ENCODE measurements around the gene BCAR3.

The BCAR3 gene

GRCh38 chr1:93672069-93672468 lies 9.6 kb downstream of the BCAR3 start:
- no peaks in the 10 kb centered on the region for H3K27me3 ChIP-seq (ENCODE audit: control insufficient read depth, insufficient read depth, low read length)
- peaks cover under 1% of the 10 kb centered on the region for H3K4me1 ChIP-seq (ENCODE audit: control insufficient read depth, insufficient read depth, low read length)
- no peak overlapping the region for H3K9ac ChIP-seq (ENCODE audit: low read depth, low read length)
- no peaks in the 10 kb centered on the region for H3K9me3 ChIP-seq (ENCODE audit: control insufficient read depth, insufficient read depth, low read length)
- H3K4me3 ChIP-seq (ENCODE audit: low read depth, low read length): no peak overlapping the region
- H3K36me3 ChIP-seq (ENCODE audit: control insufficient read depth, insufficient read depth, low read length): no peaks in the 10 kb centered on the region

DNA sequence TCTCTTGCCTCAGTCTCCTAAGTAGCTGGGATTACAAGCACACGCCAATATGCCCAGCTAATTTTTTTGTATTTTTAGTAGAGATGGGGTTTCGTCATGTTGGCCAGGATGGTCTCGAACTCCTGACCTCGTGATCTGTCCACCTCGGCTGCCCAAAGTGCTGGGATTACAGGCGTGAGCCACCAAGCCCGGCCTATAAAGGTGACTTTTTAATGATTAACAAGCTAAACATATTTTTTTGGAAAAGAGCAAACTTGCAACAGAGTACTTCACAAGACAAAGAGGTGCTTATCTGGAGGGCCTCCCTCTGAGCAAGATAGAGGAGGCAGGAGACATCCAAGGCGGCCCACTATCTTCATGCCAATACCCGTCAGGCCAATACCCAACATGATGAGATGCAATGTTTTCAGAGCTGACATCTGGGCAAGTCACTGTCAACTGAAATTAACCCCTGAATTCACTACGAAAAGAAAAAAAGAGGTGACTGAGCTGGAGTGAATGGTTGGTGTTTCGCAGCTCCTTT lies 10.5 kb downstream of the BCAR3 start:
- Histone ChIP-seq H3K4me1 (ENCODE audit: control insufficient read depth, insufficient read depth, low read length) (peaks cover 9% of the 10 kb centered on the region), H3K27me3 (ENCODE audit: control insufficient read depth, insufficient read depth, low read length) (no peaks in the 10 kb centered on the region), H3K36me3 (ENCODE audit: control insufficient read depth, insufficient read depth, low read length) (no peaks in the 10 kb centered on the region), H3K9ac (ENCODE audit: low read depth, low read length) (no peak overlapping the region), H3K9me3 (ENCODE audit: control insufficient read depth, insufficient read depth, low read length) (no peaks in the 10 kb centered on the region), H3K4me3 (ENCODE audit: low read depth, low read length) (no peak overlapping the region)

DNA sequence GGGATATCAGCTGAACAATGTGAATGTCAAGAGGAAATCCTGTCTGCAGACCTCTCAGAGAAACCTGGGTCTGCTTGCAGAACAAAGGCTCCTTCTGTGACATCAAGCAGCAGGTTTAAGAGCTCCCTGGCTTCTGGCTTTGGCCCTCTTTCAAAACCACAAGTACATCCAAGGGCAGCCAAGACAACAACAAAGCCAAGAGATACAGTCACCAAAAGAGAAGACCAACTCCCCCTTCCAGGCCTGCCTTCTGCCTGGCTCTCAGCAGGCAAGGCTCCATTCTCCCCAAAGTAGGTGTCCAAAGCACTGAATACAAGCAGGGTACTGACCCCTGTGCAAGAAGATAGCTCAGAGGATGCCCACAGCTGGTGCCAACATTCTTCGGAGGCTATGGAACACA lies 11.5 kb downstream of the BCAR3 start:
- Histone ChIP-seq H3K36me3 (ENCODE audit: control insufficient read depth, insufficient read depth, low read length) (no peaks in the 10 kb centered on the region), H3K4me1 (ENCODE audit: control insufficient read depth, insufficient read depth, low read length) (peaks cover 9% of the 10 kb centered on the region), H3K4me3 (ENCODE audit: low read depth, low read length) (no peak overlapping the region), H3K9ac (ENCODE audit: low read depth, low read length) (no peak overlapping the region), H3K27me3 (ENCODE audit: control insufficient read depth, insufficient read depth, low read length) (no peaks in the 10 kb centered on the region), H3K9me3 (ENCODE audit: control insufficient read depth, insufficient read depth, low read length) (no peaks in the 10 kb centered on the region)

- Histone ChIP-seq H3K36me3 (ENCODE audit: control insufficient read depth, insufficient read depth, low read length) (no peaks in the 10 kb centered on the region), H3K4me3 (ENCODE audit: low read depth, low read length) (no peak overlapping the region), H3K9ac (ENCODE audit: low read depth, low read length) (no peak overlapping the region), H3K9me3 (ENCODE audit: control insufficient read depth, insufficient read depth, low read length) (no peaks in the 10 kb centered on the region), H3K27me3 (ENCODE audit: control insufficient read depth, insufficient read depth, low read length) (no peaks in the 10 kb centered on the region), H3K4me1 (ENCODE audit: control insufficient read depth, insufficient read depth, low read length) (peaks cover 16% of the 10 kb centered on the region)
These were observed 12.3 kb downstream of the BCAR3 start for GRCh38 chr1:93669369-93669768.

DNA sequence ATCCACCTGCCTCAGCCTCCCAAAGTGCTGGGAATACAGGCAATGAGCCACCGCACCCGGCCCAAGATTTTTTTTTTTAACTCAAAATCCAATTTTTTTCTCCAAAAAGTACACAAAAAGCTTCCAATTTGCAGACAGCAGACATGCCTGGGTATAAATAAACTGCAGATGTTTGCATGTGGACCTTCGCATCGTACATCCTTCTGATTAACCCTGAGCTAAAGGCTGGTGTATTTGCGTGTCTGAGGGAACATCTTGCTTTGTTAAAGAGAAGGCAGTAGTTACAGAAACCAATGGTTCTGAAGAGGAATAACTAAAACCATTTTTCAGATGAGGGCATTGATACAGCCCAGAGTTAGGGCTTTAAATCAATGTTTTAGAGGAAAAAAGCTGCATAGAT lies 12.7 kb downstream of the BCAR3 start:
- Histone ChIP-seq H3K9me3 (ENCODE audit: control insufficient read depth, insufficient read depth, low read length) (no peaks in the 10 kb centered on the region), H3K4me3 (ENCODE audit: low read depth, low read length) (no peak overlapping the region), H3K27me3 (ENCODE audit: control insufficient read depth, insufficient read depth, low read length) (no peaks in the 10 kb centered on the region), H3K36me3 (ENCODE audit: control insufficient read depth, insufficient read depth, low read length) (no peaks in the 10 kb centered on the region), H3K9ac (ENCODE audit: low read depth, low read length) (no peak overlapping the region), H3K4me1 (ENCODE audit: control insufficient read depth, insufficient read depth, low read length) (peaks cover 16% of the 10 kb centered on the region)

DNA sequence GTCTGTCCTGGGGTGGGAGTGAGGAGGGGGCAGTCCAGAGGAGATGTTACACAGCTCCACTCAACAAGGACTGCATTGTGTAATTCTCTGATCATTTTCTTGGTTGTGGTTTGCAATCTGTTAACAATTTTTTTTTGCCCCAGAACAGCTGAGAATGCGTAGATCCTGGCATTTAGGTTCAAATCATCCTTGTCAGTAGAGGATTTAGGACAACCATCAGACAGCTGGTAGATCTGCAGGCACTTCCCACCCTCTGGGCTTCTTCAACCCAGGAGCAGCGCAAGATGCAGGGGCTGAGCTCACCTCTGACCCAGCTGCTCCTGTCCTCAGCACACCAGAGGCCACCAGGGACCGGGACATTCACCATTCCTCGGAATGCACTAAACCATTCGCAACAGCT lies 13.5 kb downstream of the BCAR3 start:
- Histone ChIP-seq H3K36me3 (ENCODE audit: control insufficient read depth, insufficient read depth, low read length) (no peaks in the 10 kb centered on the region), H3K9me3 (ENCODE audit: control insufficient read depth, insufficient read depth, low read length) (no peaks in the 10 kb centered on the region), H3K9ac (ENCODE audit: low read depth, low read length) (no peak overlapping the region), H3K27me3 (ENCODE audit: control insufficient read depth, insufficient read depth, low read length) (no peaks in the 10 kb centered on the region), H3K4me1 (ENCODE audit: control insufficient read depth, insufficient read depth, low read length) (peaks cover 19% of the 10 kb centered on the region), H3K4me3 (ENCODE audit: low read depth, low read length) (no peak overlapping the region)

GRCh38 chr1:93667642-93668041 lies 14.0 kb downstream of the BCAR3 start:
- no peaks in the 10 kb centered on the region for H3K9me3 ChIP-seq (ENCODE audit: control insufficient read depth, insufficient read depth, low read length)
- peaks cover 19% of the 10 kb centered on the region for H3K4me1 ChIP-seq (ENCODE audit: control insufficient read depth, insufficient read depth, low read length)
- peaks cover under 1% of the 10 kb centered on the region for H3K36me3 ChIP-seq (ENCODE audit: control insufficient read depth, insufficient read depth, low read length)
- no peaks in the 10 kb centered on the region for H3K27me3 ChIP-seq (ENCODE audit: control insufficient read depth, insufficient read depth, low read length)
- H3K4me3 ChIP-seq (ENCODE audit: low read depth, low read length): no peak overlapping the region
- H3K9ac ChIP-seq (ENCODE audit: low read depth, low read length): no peak overlapping the region

GRCh38 chr1:93666613-93667384 lies 14.8 kb downstream of the BCAR3 start:
- H3K27me3 ChIP-seq (ENCODE audit: control insufficient read depth, insufficient read depth, low read length): no peaks in the 10 kb centered on the region
- H3K36me3 ChIP-seq (ENCODE audit: control insufficient read depth, insufficient read depth, low read length): peaks cover 3% of the 10 kb centered on the region
- no peaks in the 10 kb centered on the region for H3K9me3 ChIP-seq (ENCODE audit: control insufficient read depth, insufficient read depth, low read length)
- H3K4me1 ChIP-seq (ENCODE audit: control insufficient read depth, insufficient read depth, low read length): peaks cover 23% of the 10 kb centered on the region
- no peak overlapping the region for H3K9ac ChIP-seq (ENCODE audit: low read depth, low read length)
- H3K4me3 ChIP-seq (ENCODE audit: low read depth, low read length): peak overlapping the region; percentile 4

- Histone ChIP-seq H3K4me3 (ENCODE audit: low read depth, low read length) (no peak overlapping the region), H3K9me3 (ENCODE audit: control insufficient read depth, insufficient read depth, low read length) (no peaks in the 10 kb centered on the region), H3K4me1 (ENCODE audit: control insufficient read depth, insufficient read depth, low read length) (peaks cover 23% of the 10 kb centered on the region), H3K9ac (ENCODE audit: low read depth, low read length) (no peak overlapping the region), H3K27me3 (ENCODE audit: control insufficient read depth, insufficient read depth, low read length) (no peaks in the 10 kb centered on the region), H3K36me3 (ENCODE audit: control insufficient read depth, insufficient read depth, low read length) (peaks cover 3% of the 10 kb centered on the region)
These were observed 16.6 kb downstream of the BCAR3 start for GRCh38 chr1:93665015-93665414.

GRCh38 chr1:93663208-93663614 lies 18.4 kb downstream of the BCAR3 start:
- H3K9ac ChIP-seq (ENCODE audit: low read depth, low read length): no peak overlapping the region
- peaks cover 23% of the 10 kb centered on the region for H3K4me1 ChIP-seq (ENCODE audit: control insufficient read depth, insufficient read depth, low read length)
- no peaks in the 10 kb centered on the region for H3K9me3 ChIP-seq (ENCODE audit: control insufficient read depth, insufficient read depth, low read length)
- no peak overlapping the region for H3K4me3 ChIP-seq (ENCODE audit: low read depth, low read length)
- no peaks in the 10 kb centered on the region for H3K27me3 ChIP-seq (ENCODE audit: control insufficient read depth, insufficient read depth, low read length)
- H3K36me3 ChIP-seq (ENCODE audit: control insufficient read depth, insufficient read depth, low read length): peaks cover 3% of the 10 kb centered on the region

DNA sequence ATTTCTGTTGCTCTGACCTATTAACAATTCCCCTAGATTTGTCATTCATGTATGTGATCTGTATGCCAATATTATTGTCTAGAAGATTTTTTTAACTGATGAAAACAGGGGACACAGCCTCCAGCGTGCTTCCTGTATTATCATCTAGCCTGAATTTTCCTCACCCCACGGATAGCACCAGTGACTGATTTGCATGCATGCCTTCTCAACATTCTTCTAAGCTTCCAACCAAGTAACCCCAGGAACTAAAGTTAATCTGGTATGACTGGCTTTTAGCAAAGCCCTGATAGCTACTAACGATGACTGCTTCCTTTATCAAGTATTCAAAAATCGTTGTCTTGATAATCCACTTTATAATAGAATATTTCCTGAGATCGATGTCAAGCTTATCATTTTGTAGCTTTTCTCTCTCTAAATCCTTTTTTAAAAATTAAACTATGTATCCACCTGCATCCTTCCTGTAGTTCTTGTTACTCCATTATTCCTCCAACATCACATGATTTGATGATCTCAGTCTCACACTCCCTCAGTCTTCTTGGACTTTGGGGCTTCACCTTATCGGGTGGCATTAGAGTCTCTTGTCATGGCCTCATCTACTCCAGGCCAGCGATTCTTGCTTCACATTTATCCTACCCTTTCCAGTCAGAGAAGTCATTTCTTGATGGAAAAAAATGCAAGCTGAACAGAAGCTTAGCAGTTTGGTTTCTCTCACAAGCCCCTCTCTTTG lies 19.0 kb downstream of the BCAR3 start:
- no peak overlapping the region for H3K4me3 ChIP-seq (ENCODE audit: low read depth, low read length)
- H3K4me1 ChIP-seq (ENCODE audit: control insufficient read depth, insufficient read depth, low read length): peaks cover 23% of the 10 kb centered on the region
- H3K9ac ChIP-seq (ENCODE audit: low read depth, low read length): no peak overlapping the region
- no peaks in the 10 kb centered on the region for H3K9me3 ChIP-seq (ENCODE audit: control insufficient read depth, insufficient read depth, low read length)
- peaks cover 3% of the 10 kb centered on the region for H3K36me3 ChIP-seq (ENCODE audit: control insufficient read depth, insufficient read depth, low read length)
- H3K27me3 ChIP-seq (ENCODE audit: control insufficient read depth, insufficient read depth, low read length): no peaks in the 10 kb centered on the region

Data from iPS-15b (cell line).